Muscle layer of duodenum (tissue), 2 donors: Measurements from ENCODE around the gene RPL7A.
A peak's percentile ranks its signal among the peaks of the same experiment; 100 is the strongest.
"Not testable (repeated sequence)": the region's sequence is repeated elsewhere in the genome, so short reads cannot be mapped to it uniquely, and the experiment has no call there.

Experiments used
- H3K27ac ChIP-seq: one replicate; pipeline ENCODE4 v1.7.0; 2013; ENCODE audit warnings: mild to moderate bottlenecking, low read length
- H3K27me3 ChIP-seq: one replicate; pipeline ENCODE4 v1.7.0; 2013; ENCODE audit warnings: low read depth, mild to moderate bottlenecking, control low read depth, low read length
- H3K36me3 ChIP-seq, 2 donors: one replicate each; pipeline ENCODE4 v1.7.0; 2013; ENCODE audit warnings: low read length in 2 of 2, control low read depth in 1 of 2, mild to moderate bottlenecking in 1 of 2; ENCODE audit not compliant: insufficient read depth in 2 of 2, control insufficient read depth in 1 of 2
- H3K4me1 ChIP-seq, 2 donors: one replicate each; pipeline ENCODE4 v1.7.0; 2013; ENCODE audit warnings: low read length in 2 of 2, mild to moderate bottlenecking in 2 of 2, control low read depth in 1 of 2, moderate library complexity in 1 of 2; ENCODE audit not compliant: insufficient read depth in 2 of 2, control insufficient read depth in 1 of 2
- H3K4me3 ChIP-seq, 2 donors: one replicate each; pipeline ENCODE4 v1.7.0; 2013; ENCODE audit warnings: low read length in 2 of 2, low read depth in 1 of 2, mild to moderate bottlenecking in 1 of 2
- H3K9me3 ChIP-seq, 2 donors: one replicate each; pipeline ENCODE4 v1.7.0; 2013; ENCODE audit warnings: low read length in 2 of 2, control low read depth in 1 of 2, mild to moderate bottlenecking in 1 of 2; ENCODE audit not compliant: control insufficient read depth in 1 of 2
- donor health status: healthy.

The RPL7A gene

GRCh38 chr9:133331221-133331620, 16.8 kb upstream of the RPL7A start:
- Histone ChIP-seq H3K9me3 (no peaks in the 10 kb centered on the region), H3K36me3 (peaks cover 33 to 44% of the 10 kb centered on the region in 2 donors), H3K27me3 (no peaks in the 10 kb centered on the region), H3K4me1 (peaks cover 8 to 18% of the 10 kb centered on the region in 2 donors), H3K4me3 (no peak overlapping the region), H3K27ac (no peak overlapping the region)

- no peak overlapping the region for H3K27ac ChIP-seq
- peaks cover 8 to 18% of the 10 kb centered on the region in 2 donors for H3K4me1 ChIP-seq
- H3K36me3 ChIP-seq: peaks cover 33 to 44% of the 10 kb centered on the region in 2 donors
- no peak overlapping the region for H3K4me3 ChIP-seq
- H3K27me3 ChIP-seq: no peaks in the 10 kb centered on the region
- no peaks in the 10 kb centered on the region for H3K9me3 ChIP-seq
These were observed 16.2 kb upstream of the RPL7A start for GRCh38 chr9:133331641-133332380.

- no peak overlapping the region for H3K4me3 ChIP-seq
- peaks cover 33 to 44% of the 10 kb centered on the region in 2 donors for H3K36me3 ChIP-seq
- H3K27me3 ChIP-seq: no peaks in the 10 kb centered on the region
- H3K27ac ChIP-seq: no peak overlapping the region
- H3K9me3 ChIP-seq: no peaks in the 10 kb centered on the region
- H3K4me1 ChIP-seq: peaks cover 8 to 18% of the 10 kb centered on the region in 2 donors
These were observed 15.7 kb upstream of the RPL7A start for GRCh38 chr9:133332381-133332730.

- Histone ChIP-seq H3K36me3 (peaks cover 33 to 44% of the 10 kb centered on the region in 2 donors), H3K27ac (no peak overlapping the region), H3K4me3 (no peak overlapping the region), H3K27me3 (no peaks in the 10 kb centered on the region), H3K4me1 (peaks cover 8 to 18% of the 10 kb centered on the region in 2 donors), H3K9me3 (no peaks in the 10 kb centered on the region)
These were observed 15.0 kb upstream of the RPL7A start for GRCh38 chr9:133333011-133333410.

- H3K4me1 ChIP-seq: peaks cover 8 to 18% of the 10 kb centered on the region in 2 donors
- H3K36me3 ChIP-seq: peaks cover 33 to 44% of the 10 kb centered on the region in 2 donors
- H3K9me3 ChIP-seq: no peaks in the 10 kb centered on the region
- H3K27me3 ChIP-seq: no peaks in the 10 kb centered on the region
- H3K4me3 ChIP-seq: peak overlapping the region in 1 of 2 donors; percentile 11
- H3K27ac ChIP-seq: peak overlapping the region; percentile 39
These were observed 14.5 kb upstream of the RPL7A start for GRCh38 chr9:133333566-133333965.

GRCh38 chr9:133334161-133334560, 13.9 kb upstream of the RPL7A start:
- Histone ChIP-seq H3K36me3 (peaks cover 33 to 44% of the 10 kb centered on the region in 2 donors), H3K27ac (peak overlapping the region; percentile 39), H3K9me3 (no peaks in the 10 kb centered on the region), H3K27me3 (no peaks in the 10 kb centered on the region), H3K4me1 (peaks cover 8 to 20% of the 10 kb centered on the region in 2 donors), H3K4me3 (peak overlapping the region in 1 of 2 donors; percentile 42)

- Histone ChIP-seq H3K36me3 (peaks cover 35 to 48% of the 10 kb centered on the region in 2 donors), H3K4me3 (peak overlapping the region; percentile 79 to 92), H3K4me1 (peaks cover 8 to 22% of the 10 kb centered on the region in 2 donors), H3K27ac (peak overlapping the region; percentile 39)
- H3K9me3 ChIP-seq, H3K27me3 ChIP-seq: not testable (repeated sequence)
These were observed 13.1 kb upstream of the RPL7A start for GRCh38 chr9:133334888-133335287.

GRCh38 chr9:133335924-133336811, 11.8 kb upstream of the RPL7A start, which contains the start of gene SURF6:
Gene SURF6, minus strand, starts transcription at chr9:133336188. Its CDS starts 56 bp downstream, at chr9:133336132.
- Histone ChIP-seq H3K9me3 (no peaks in the 10 kb centered on the region), H3K4me3 (peak within 1 kb of the TSS; percentile 79 to 92), H3K27ac (peak within 1 kb of the TSS; percentile 72), H3K36me3 (peaks cover 40 to 49% of the 10 kb centered on the region in 2 donors), H3K4me1 (peaks cover 8 to 22% of the 10 kb centered on the region in 2 donors), H3K27me3 (no peaks in the 10 kb centered on the region)

- Histone ChIP-seq H3K27ac (no peak overlapping the region), H3K4me3 (no peak overlapping the region), H3K27me3 (no peaks in the 10 kb centered on the region), H3K9me3 (no peaks in the 10 kb centered on the region), H3K36me3 (peaks cover 35 to 52% of the 10 kb centered on the region in 2 donors), H3K4me1 (peaks cover 1 to 12% of the 10 kb centered on the region in 2 donors)
These were observed 8.4 kb upstream of the RPL7A start for GRCh38 chr9:133339641-133340040.

- Histone ChIP-seq H3K9me3 (no peaks in the 10 kb centered on the region), H3K36me3 (peaks cover 37 to 58% of the 10 kb centered on the region in 2 donors), H3K4me1 (peaks cover 0 to 6% of the 10 kb centered on the region in 2 donors), H3K27ac (no peak overlapping the region), H3K4me3 (peak overlapping the region in 1 of 2 donors; percentile 21), H3K27me3 (no peaks in the 10 kb centered on the region)
These were observed 7.8 kb upstream of the RPL7A start for GRCh38 chr9:133340256-133340655.

- H3K36me3 ChIP-seq: peaks cover 40 to 60% of the 10 kb centered on the region in 2 donors
- no peaks in the 10 kb centered on the region for H3K27me3 ChIP-seq
- peaks cover 0 to 6% of the 10 kb centered on the region in 2 donors for H3K4me1 ChIP-seq
- H3K4me3 ChIP-seq: peak overlapping the region in 1 of 2 donors; percentile 21
- no peak overlapping the region for H3K27ac ChIP-seq
- H3K9me3 ChIP-seq: no peaks in the 10 kb centered on the region
These were observed 7.1 kb upstream of the RPL7A start for GRCh38 chr9:133340916-133341315.
